Skeletal muscle cell (primary cell): ENCODE results near the gene AIG1.

ENCODE experiments used
- DNase-seq: peaks from one replicate; pipeline ENCODE4 v3.0.0-alpha.2; 2010; ENCODE audit warnings: low read depth
- H3K4me3 ChIP-seq: 2 replicates; pipeline ENCODE4 v1.5.1; 2011; ENCODE audit warnings: low read depth, mild to moderate bottlenecking, control low read depth, low read length, moderate library complexity

AIG1 gene

DNA sequence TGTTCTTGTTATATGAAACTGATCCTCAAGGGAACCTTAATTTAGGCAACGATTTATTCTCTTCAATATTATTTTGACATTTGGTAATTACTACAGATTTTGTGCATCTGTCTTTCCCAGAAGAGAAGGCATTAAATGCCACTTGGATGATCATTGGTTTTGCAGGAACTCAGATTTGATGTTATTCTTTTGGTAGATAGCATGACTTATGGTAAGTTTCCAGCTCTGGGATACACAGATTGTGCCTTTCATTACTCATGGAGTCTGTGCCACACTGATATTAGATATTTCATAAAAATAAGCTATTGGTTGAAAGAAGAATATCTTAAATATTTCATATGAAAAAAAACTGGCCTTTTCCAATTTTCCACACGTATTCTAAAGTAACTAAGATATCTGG, 120.1 kb downstream of the AIG1 start:
- H3K4me3 ChIP-seq: no peak overlapping the region
- no peak for DNase-seq

DNA sequence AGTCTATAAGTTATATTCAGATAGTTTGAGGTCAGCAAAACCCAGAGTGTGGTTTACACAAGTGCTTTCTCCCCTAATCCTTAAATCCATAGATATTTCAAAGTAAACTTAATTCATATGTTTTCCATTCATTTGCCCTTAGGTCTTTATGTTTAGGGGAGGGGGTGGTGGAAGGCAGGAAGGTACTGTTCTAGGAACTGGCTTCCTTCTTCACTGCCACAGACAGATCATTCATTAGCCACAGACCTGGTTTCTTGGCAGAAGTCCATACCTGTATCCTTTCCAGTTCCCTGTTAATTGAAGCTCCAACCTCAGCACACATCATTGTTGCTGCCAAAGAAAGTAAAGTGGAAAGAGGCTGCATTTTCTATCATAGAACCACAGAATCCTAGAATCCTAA, 123.0 kb downstream of the AIG1 start:
- no peak for DNase-seq
- H3K4me3 ChIP-seq: no peak overlapping the region

DNA sequence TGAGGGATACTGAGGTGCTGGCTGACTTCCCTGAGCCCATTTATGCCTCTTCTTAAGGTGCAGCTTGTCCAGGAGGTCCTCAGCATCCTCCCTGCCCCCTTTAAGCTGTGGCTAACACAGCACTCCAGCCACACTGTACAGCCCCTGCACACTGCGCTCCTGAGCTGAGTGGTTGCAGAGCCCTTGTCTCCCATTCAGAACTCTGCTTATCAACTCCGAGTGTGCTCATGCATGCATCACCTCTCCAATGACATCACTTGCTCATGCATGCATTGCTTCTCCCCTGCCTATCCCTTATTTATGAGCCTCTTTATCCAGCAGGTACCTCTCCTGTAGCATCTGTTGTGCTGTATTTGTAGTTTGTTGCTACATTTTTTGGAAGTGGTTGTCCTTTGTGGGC, 124.6 kb downstream of the AIG1 start:
- DNase-seq: no peak
- no peak overlapping the region for H3K4me3 ChIP-seq

DNA sequence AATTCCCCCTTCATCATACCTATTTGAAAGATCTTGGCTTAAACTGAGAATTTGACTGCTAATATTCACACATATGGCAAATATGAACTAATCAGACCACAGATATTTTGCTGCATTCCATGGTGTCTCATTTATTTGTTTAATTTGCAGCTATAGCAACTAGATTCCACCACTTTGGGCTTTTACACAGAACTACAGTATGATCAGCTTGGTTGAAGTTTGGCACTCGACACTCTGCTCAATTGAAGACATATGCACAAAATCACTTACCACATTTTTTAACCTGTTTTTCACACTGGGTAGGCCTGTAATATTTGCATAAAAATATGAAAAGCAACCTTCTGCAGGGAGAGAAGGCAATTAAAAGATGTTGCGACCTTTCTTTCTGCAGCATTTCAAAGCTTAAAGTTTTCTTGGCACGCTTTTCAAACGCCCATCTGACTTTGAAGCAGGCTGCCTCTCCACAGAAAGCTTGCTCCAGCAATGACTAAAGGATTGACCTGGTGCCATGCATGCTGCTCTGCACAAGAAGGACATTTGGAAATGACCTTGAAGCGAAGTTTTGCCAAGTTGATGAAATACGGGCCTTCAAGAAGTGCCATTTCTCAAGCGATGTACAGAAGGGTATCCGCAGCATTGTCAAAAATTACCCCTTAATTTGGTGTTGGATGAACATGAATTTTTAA, 126.7 kb downstream of the AIG1 start:
- H3K4me3 ChIP-seq: no peak overlapping the region
- DNase-seq: no peak

DNA sequence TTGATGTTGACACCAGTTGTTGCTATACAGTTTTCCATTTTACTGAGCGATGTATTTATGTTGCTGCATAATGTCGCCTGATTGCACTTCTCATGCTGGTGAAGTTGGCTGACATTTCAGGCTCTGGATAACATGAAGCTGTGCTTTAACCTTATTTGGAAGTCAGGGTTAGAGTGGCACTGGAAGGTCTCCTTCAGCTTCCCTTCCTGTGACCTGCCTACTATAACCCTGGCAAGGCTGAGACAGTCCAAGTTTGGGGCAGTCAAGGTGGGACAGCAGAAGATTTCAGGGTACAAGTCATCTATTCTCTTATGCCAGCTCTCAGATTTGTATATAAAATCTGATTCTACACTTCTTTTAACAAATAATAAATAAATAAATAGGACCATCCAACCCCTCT, 127.6 kb downstream of the AIG1 start:
- DNase-seq: no peak
- no peak overlapping the region for H3K4me3 ChIP-seq

DNA sequence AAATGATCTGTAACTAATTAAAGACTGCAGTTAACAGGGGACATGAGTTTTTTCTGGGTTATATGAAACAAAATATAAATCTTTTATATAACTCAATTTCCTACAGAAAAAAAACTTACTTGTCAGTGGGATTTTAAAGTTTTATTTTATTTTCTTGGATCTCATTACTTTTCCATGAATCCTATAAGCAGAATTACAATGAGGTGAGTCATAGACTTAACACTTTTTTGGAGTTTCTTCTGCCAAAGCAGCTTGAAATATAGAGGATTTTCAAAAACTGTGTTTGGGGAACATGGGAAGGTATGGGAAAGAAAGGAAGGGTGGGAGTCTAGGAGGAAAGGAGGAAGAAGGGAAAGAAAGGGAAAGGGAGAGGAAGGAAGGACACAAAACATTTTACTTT, 130.7 kb downstream of the AIG1 start:
- no peak for DNase-seq
- H3K4me3 ChIP-seq: no peak overlapping the region

DNA sequence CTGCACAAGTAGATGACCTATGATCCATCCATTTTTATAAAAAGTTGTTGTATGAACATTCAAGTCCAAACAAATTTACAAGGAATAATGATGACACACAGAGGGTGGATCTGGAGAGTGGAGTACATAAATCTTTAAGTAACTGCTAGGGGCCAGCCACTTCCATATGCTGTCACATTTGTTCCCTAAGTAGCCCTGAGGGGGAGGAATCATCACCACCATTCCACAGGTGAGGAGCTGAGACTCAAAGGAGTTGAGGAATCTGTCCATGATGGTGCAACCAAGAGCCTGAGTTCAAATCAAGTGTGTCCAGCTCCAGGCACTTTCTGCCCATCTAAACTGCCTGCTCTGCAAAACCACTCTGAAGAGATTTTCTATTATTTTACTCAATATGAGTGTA, 132.1 kb downstream of the AIG1 start:
- DNase-seq: no peak
- H3K4me3 ChIP-seq: no peak overlapping the region

DNA sequence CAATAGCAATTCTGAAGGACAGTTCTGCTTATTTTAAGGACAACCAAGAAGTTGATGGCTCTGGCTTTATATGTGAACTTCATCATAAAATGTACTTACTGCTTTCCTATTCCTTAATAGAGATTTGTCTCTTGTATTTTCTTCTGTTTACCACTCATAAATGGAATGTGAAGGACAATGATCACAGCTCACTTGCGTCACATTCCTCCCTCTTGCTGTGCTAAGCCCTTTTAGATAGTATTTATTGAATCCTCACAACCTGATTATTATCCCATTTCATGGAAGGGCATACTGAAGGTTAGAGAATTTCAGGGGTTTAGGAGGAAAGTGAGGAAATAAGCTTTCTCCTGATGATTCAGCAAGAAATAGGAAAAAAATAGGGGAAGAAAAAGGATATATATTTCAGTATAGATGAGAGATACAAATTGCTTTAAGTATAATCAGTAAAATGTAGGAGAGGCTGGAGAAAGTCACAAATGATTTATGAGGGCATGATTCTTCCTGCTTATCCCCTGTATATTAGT, 132.9 kb downstream of the AIG1 start:
- H3K4me3 ChIP-seq: no peak overlapping the region
- DNase-seq: no peak

DNA sequence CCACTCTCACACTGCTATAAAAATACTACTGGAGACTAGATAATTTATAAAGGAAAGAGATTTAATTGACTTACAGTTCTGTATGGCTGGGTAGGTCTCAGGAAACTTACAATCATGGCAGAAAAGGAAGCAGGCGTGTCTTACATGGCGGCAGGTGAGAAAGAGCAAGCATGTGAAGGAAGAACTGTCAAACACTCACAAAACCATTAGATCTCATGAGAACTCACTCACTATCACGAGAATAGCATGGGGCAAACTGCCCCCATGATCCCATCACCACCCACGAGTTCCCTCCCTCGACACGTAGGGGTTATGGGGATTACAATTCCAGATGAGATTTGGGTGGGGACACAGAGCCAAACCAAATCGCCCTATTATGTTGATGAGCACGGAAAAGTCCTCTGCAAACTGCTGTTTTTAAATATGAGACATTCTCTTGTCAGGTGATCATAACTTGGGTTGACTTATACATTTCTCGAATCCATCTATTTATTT, 133.5 kb downstream of the AIG1 start:
- no peak for DNase-seq
- H3K4me3 ChIP-seq: no peak overlapping the region

DNA sequence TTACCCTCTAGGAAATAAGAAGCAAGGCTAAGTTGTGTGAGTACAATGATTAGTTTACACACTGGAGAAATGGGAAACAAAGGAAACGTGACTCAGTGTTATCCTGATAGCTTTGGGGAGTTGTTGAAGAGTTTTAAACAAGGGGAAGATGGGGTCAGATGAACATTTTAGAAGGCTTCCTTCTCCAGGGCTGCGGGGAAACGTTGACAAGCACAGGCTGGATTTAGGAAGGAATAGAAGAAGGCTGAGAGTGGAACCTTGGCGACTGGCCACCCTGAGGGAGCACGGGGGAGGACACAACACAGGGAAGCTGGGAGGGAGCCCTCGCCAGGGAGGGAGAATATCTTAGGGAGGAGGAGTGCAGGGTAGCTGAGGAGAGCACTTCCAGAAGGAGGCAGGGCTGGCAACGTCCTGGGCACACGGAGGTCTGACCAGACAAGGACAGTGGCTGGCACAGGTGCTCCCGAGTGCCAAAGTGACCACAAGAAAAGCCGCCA, 134.7 kb downstream of the AIG1 start:
- H3K4me3 ChIP-seq: no peak overlapping the region
- DNase-seq: no peak

DNA sequence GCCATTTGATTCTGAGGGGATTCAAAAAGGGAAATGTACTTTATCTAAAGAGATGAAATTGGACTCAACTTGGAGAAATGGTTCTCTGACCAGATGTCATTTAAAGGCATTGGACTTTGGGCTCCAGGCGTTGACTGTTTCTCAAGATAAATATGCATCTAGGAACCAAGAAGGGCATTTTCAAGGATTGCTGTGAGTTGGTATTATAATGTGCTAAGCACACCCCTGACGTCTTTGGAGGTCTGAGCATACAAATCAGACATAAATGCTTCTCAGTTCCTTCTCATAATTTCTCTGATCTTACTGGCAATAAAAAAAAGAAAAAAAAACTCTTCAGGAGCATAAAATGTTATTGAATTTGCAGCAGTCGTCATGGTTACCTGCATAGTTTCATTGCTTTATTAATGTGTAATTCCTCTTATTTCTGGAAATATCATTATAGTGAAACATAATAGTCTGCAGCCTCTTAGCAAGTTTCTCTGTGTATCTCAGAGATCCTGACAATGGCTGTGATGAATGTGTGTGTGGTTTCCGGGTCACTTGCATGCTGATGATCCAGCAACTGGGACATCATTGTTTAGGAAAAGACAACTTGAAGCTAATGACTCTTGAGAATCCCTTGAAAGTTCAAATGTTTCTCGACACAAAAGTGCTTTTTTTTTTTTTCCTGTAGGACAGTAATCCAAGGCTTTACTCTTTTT, 136.0 kb downstream of the AIG1 start:
- DNase-seq: no peak
- no peak overlapping the region for H3K4me3 ChIP-seq

DNA sequence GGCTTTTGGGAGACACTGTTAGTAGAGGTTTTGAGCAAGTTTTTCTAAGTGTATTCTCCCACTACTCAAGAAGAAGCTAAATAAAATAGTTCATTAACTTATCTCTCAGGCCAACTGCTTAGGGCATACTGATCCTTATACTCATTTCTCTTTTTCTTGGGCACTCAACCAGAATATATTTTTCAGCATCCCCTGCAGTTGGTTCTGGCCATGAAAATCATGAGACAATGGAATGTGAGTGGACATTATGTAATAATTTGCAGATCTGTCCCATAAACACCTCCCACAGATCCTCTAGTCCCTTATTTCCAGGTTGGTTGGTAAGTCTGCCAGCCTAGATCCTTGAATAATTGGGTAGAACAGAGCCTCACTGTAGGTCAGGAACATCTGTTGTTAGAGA, 136.7 kb downstream of the AIG1 start:
- H3K4me3 ChIP-seq: no peak overlapping the region
- no peak for DNase-seq

DNA sequence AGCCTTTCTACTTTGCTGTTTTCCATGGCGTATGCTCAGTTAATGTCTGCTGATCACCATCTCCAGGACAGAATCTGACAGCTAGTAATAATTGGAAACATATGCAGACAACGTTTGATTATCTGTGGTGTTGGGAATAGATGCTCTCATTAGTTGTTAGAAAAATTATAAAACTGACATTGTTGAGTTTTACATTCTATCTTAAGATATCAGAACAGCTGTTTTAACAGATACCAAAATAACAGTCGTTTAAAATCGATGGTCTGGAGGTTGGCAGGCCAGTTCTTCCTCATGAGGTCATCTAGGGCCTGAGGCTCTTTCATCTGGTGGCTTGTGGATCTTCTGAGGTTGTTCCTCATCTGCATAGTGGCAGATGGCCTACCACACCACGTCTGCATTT, 137.6 kb downstream of the AIG1 start:
- no peak overlapping the region for H3K4me3 ChIP-seq
- DNase-seq: no peak

DNA sequence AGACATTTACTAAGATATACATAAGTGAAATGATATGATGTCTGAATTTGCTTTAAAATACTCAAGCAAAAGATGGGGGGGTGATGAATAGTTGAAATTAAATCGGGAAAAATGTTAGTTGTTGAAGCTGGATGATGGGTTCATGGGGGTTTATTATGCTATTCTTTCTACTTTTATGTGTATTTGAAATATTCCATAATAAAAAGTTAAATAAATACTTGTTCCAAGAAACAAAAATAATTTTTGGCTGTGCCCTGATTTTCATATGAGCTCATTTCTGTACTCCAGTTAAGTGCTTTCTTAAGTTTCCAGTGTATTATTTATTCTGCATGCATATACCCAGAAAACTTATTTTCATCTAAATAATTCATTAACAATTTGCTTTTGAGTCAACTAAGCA, 138.6 kb downstream of the AIG1 start:
- no peak overlapping the region for H3K4me3 ChIP-seq
- DNase-seq: no peak

DNA sequence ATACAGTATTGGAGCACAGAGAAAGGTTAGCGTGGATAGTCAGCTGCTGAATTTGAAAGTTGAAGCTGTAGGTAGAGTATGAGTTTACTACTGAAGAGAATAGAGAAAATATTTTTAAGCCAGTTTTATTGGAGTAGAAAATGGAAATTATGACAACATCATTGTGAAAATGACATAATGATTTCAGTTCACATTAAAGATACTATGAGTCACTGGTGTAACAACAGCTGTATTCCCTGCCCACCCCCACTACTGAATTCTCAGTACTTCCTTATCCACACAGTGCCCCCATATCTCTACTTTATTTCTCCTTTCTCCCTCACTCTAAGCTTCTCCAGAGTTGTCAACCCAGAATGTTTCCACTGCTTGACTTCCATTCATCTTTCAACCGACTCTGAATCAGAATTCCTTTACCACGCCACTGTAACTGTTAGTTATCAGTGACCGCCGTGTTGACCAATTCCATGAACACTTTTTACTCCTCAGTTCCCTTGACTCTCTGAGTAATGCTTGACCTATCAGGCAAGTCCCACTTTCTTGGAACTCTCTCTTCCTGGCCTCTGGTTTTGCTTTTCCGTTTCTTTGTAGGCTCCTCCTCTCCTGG, 139.6 kb downstream of the AIG1 start:
- H3K4me3 ChIP-seq: no peak overlapping the region
- DNase-seq: no peak

DNA sequence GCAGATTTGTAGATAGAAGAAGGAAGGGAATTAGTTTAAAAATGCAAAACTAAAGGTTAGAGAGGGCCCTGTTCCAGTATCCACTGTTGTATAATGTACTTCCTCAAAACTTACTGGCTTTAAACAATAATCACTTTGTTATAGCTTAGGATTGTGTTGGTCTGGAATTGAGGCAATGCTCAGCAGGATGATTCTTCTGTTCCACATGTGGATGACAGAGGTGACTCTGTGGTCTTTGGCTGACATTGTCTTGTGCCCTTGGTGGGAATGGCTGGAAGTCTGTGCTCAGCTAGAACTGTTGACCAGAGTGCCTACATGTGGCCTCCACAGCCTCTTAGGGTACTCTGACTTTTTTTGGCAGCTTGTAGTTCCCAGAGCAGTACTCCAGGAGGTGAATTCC, 143.4 kb downstream of the AIG1 start:
- H3K4me3 ChIP-seq: no peak overlapping the region
- DNase-seq: no peak

DNA sequence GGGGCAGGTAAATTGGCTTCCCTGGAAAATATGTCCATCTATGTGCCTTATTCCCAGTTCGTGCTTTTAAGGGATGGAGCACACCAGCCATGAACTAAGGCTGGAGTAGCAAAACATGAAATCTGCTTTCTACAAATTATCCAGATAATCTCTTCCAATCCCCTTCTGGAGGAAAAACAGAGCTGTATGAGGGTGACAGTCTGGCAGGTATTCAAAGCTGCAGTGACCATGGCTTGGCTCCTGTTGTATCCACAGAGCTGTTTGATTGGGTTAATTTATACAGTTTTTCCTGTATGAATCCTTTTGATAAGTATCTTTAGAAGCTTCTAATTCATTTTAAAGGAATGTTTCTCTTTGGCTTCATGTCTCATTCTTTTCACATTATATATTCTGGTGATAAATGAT, 144.4 kb downstream of the AIG1 start:
- DNase-seq: no peak

DNA sequence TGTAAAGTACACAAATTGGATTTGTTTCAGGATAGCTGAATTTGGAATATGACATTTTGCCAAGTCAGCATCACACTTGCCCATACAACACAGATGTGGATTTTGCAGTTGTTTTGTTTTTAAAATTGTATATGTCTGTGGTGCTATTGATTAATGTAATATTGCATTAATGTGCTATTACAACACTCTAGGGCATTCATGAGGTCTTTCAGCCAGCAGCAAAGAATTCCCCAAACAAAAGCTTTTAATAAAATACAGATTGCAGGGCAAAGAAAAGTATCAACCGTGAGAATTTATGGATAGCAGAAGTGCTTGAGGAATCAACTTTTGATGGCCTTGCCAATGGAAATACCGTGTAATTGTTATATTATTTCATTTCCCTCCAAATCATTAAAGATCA, 144.9 kb downstream of the AIG1 start:
- no peak for DNase-seq
- H3K4me3 ChIP-seq: no peak overlapping the region

More for the DNA sequence above, 144.4 kb downstream of the AIG1 start:
- H3K4me3 ChIP-seq: no peak overlapping the region

DNA sequence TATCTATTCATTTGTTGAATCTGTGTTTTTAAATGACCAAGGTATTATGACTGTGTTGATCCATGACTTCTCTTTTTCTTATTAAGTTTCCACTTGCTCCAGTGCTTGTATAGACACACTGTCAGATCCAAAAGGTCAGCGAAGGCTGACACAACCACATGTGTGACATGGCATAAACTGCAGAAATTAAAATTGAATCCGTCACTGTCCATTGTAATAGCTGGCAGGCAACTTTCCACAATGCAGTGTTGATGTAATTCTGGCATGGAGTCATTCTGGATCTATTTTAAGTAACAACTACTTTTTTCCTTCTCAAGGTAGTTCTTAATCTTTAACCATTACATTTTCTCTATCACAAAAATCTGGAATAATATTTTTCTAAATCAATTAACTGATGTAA, 145.3 kb downstream of the AIG1 start:
- no peak for DNase-seq
- H3K4me3 ChIP-seq: no peak overlapping the region

DNA sequence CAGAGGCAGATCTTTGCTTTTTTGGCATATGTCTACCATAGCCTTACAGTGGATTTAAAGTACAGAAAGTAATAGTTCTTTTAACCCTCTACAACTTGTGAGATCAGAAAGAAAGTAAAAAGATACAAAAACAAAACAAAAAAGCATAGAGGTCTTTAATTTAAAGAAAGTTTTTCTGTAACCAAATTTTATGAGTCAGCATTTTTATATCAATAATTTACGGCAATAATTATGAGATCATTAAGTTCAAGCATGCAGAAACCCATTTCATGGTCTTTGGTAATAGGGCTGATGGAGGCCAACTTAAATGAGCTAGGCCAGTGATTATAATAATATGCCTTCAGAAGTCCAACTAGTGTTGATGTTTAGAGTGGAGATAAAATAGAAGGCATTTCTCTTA, 145.9 kb downstream of the AIG1 start:
- DNase-seq: no peak
- no peak overlapping the region for H3K4me3 ChIP-seq
